ENCODE results near the gene SACM1L. TPM values are rescaled to one million over a fixed set of nuclear protein-coding genes. Genes with fewer than 3 reads are reported as not detected.
A peak's percentile ranks its signal among the peaks of the same experiment; 100 is the strongest.

The SACM1L gene
- polyA plus RNA-seq, 1 experiment: 35.5 TPM

DNA sequence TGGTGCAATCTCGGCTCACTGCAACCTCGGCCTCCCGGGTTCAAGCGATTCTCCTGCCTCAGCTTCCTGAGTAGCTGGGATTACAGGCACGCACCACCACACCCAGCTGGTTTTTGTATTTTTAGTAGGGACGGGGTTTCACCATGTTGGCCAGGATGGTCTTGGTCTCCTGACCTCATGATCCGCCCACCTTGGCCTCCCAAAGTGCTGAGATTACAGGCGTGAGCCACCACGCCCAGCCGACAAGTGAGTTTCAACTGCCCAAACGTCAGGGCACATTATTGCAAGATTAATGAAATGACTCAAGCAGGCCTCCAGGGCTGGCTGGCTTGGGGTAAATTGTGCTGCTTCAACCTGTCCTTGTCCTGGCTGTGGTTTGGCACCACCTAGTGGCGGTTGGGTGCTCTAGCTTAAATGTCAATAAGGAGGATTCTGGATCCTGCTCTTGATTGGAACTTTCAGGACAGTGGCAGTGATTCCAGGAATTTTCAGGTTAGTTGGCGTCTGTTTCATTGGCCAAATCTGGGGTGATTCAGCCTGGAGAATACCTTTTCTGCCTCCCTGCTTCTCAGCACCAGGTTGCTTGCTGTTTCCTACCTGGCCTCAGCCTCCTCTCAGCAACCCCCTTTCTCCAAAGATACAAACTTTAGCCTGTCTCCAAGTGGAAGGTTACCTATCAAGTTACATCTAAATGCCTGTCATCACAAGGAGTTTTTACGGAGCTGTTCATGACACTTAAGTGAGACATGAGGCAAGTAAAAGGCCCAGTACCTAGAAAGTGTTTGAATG, 32.4 kb upstream of the SACM1L start:
- CTCF ChIA-PET: interaction anchor here (0.6 to 9.8 kb wide), 40 partner anchors 10 to 645 kb away, joined by 3 to 217 read pairs (median 5); partner anchors contain the start of genes CXCR6 and LIMD1
- peak; percentile 81 for DNase-seq (ENCODE audit: low read depth, low spot score)
- Histone ChIP-seq H3K4me3 (ENCODE audit: low read depth, low read length) (no peak overlapping the region), H3K9me3 (ENCODE audit: control insufficient read depth, insufficient read depth, low read length) (no peaks in the 10 kb centered on the region), H3K27ac (ENCODE audit: low read depth, low read length) (no peak overlapping the region), H3K27me3 (ENCODE audit: control insufficient read depth, insufficient read depth, low read length) (no peaks in the 10 kb centered on the region)
- TF ChIP-seq, protein P1, sequence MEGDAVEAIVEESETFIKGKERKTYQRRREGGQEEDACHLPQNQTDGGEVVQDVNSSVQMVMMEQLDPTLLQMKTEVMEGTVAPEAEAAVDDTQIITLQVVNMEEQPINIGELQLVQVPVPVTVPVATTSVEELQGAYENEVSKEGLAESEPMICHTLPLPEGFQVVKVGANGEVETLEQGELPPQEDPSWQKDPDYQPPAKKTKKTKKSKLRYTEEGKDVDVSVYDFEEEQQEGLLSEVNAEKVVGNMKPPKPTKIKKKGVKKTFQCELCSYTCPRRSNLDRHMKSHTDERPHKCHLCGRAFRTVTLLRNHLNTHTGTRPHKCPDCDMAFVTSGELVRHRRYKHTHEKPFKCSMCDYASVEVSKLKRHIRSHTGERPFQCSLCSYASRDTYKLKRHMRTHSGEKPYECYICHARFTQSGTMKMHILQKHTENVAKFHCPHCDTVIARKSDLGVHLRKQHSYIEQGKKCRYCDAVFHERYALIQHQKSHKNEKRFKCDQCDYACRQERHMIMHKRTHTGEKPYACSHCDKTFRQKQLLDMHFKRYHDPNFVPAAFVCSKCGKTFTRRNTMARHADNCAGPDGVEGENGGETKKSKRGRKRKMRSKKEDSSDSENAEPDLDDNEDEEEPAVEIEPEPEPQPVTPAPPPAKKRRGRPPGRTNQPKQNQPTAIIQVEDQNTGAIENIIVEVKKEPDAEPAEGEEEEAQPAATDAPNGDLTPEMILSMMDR (IDR thresholded peaks at IDR 0.05; ENCODE audit: low read depth, low read length): peak; percentile 94
- POLR2A ChIA-PET: no interaction called here

DNA sequence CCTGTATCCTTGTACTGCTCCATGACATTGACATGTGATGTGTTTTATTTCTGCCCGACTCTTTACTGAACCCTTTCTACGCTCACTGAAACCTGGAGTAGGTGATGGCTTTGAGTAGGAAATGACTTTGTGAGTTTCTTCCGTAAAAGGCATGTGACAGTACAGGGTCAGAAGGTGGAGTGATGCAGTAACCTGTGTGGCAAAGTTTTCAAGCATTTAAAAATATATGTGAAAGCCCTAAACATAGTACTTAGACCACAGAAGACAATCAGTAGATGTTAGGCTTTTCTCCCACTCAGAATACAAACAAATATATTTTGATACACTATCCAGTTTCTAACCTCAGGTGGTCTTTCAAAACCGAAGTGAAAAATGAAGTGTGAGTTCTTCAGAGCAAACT, 31.3 kb upstream of the SACM1L start:
- H3K4me3 ChIP-seq (ENCODE audit: low read depth, low read length): no peak overlapping the region
- no peaks in the 10 kb centered on the region for H3K9me3 ChIP-seq (ENCODE audit: control insufficient read depth, insufficient read depth, low read length)
- no peaks in the 10 kb centered on the region for H3K27me3 ChIP-seq (ENCODE audit: control insufficient read depth, insufficient read depth, low read length)
- ChIA-PET CTCF (interaction anchor here (0.9 to 9.8 kb wide), 7 partner anchors 9 to 149 kb away, joined by 3 to 217 read pairs (median 17); partner anchors contain the start of gene SACM1L), POLR2A (no interaction called here)
- no peak for DNase-seq (ENCODE audit: low read depth, low spot score)
- TF ChIP-seq, protein P1 (IDR thresholded peaks at IDR 0.05; ENCODE audit: low read depth, low read length): no peak
- no peak overlapping the region for H3K27ac ChIP-seq (ENCODE audit: low read depth, low read length)

DNA sequence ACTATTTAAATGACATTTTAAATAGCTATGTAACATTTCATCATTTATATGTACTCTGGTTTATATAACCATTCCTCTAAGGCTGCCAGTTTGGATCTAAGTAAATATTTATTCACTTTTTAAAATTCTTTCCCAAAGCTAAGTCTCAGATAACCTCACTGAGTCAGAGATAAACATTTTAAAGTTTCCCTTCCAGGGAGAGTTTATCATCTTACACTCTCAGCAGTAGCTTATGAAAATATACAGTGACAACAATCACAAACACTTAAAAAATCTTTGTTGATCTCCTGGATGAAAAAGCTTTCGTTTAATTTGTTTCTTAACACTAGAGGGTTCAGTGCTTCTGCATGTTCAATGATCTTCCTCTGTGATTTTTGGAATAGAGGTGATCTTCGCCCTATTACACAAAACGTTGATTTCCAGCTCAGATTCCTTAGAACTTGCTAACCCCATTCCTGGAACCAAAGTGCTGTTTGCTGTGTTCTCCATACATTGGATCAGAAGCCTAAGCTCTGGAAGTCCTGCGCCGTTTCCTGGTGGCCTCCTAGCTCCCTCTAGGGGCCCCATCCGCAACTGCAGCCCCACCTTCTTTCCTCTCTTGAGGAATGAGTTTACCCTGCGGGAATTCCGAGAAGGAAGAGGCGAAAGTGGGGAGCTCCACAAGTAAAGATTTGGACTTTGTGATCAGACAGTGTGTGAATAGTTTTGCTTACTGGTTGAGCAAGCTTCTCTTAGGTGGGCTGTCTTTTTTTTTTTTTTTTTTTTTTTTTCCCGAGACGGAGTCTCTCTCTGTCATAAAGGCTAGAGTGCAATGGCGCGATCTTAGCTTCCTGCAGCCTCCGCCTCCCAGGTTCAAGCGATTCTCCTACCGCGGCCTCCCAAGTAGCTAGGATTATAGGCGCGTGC, 29.3 kb upstream of the SACM1L start:
- Histone ChIP-seq H3K27me3 (ENCODE audit: control insufficient read depth, insufficient read depth, low read length) (no peaks in the 10 kb centered on the region), H3K27ac (ENCODE audit: low read depth, low read length) (peak overlapping the region; percentile 77), H3K9me3 (ENCODE audit: control insufficient read depth, insufficient read depth, low read length) (no peaks in the 10 kb centered on the region), H3K4me3 (ENCODE audit: low read depth, low read length) (no peak overlapping the region)
- peak; percentile 94 for DNase-seq (ENCODE audit: low read depth, low spot score)
- ChIA-PET POLR2A (interaction anchor here (0.7 to 2.4 kb wide), 27 partner anchors 8 to 604 kb away, joined by 3 to 23 read pairs (median 4); partner anchors contain the start of genes LIMD1 and SACM1L), CTCF (interaction anchor here (0.6 to 9.8 kb wide), 76 partner anchors 9 to 711 kb away, joined by 3 to 217 read pairs (median 5); partner anchors contain the start of gene SACM1L)
- TF ChIP-seq, protein P1 (IDR thresholded peaks at IDR 0.05; ENCODE audit: low read depth, low read length): peak; percentile 99

DNA sequence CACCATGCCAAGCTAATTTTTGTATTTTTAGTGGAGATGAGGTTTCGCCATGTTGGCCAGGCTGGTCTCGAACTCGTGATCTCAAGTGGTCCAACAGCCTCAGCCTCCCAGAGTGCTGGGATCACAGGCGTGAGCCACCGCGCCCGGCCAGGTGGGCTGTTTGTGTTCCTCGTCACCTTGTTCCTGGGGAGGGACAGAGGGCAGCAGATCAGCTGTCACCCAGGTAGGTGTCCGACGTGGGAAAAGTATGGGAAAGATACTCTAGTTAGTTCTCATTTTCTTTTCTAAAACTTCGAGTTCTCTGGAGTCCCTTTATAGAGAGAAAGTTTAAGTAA, 28.7 kb upstream of the SACM1L start:
- Histone ChIP-seq H3K4me3 (ENCODE audit: low read depth, low read length) (no peak overlapping the region), H3K27ac (ENCODE audit: low read depth, low read length) (peak overlapping the region; percentile 77)
- CTCF ChIA-PET: interaction anchor here (0.6 to 9.8 kb wide), 59 partner anchors 9 to 674 kb away, joined by 3 to 217 read pairs (median 5); partner anchors contain the start of gene SACM1L

More for the DNA sequence above, 28.7 kb upstream of the SACM1L start:
- DNase-seq (ENCODE audit: low read depth, low spot score): no peak
- POLR2A ChIA-PET: interaction anchor here (0.8 to 2.4 kb wide), 17 partner anchors 8 to 537 kb away, joined by 3 to 23 read pairs (median 5); partner anchors contain the start of gene SACM1L
- TF ChIP-seq, protein P1 (IDR thresholded peaks at IDR 0.05; ENCODE audit: low read depth, low read length): no peak
- Histone ChIP-seq H3K27me3 (ENCODE audit: control insufficient read depth, insufficient read depth, low read length) (no peaks in the 10 kb centered on the region), H3K9me3 (ENCODE audit: control insufficient read depth, insufficient read depth, low read length) (no peaks in the 10 kb centered on the region)

Data from AG04450 (cell line).